ENCODE results near the gene DISP2.
A peak's percentile ranks its signal among the peaks of the same experiment; 100 is the strongest.

Gene DISP2

GRCh38 chr15:40365624-40366456 lies 7.8 kb downstream of the DISP2 start:
- DNase-seq, result no peak

GRCh38 chr15:40366457-40367370 lies 8.7 kb downstream of the DISP2 start:
- DNase-seq, result no peak

- no peak for DNase-seq
Measured at GRCh38 chr15:40367371-40367685, 9.3 kb downstream of the DISP2 start.

- peak; percentile 95 for DNase-seq
Measured at GRCh38 chr15:40367686-40368611, 9.9 kb downstream of the DISP2 start.

GRCh38 chr15:40368719-40369473 lies 10.9 kb downstream of the DISP2 start:
- DNase-seq, result no peak

GRCh38 chr15:40369474-40369869 lies 11.5 kb downstream of the DISP2 start:
- no peak for DNase-seq

- no peak for DNase-seq
Measured at GRCh38 chr15:40369971-40370370, 12.0 kb downstream of the DISP2 start.

DNA sequence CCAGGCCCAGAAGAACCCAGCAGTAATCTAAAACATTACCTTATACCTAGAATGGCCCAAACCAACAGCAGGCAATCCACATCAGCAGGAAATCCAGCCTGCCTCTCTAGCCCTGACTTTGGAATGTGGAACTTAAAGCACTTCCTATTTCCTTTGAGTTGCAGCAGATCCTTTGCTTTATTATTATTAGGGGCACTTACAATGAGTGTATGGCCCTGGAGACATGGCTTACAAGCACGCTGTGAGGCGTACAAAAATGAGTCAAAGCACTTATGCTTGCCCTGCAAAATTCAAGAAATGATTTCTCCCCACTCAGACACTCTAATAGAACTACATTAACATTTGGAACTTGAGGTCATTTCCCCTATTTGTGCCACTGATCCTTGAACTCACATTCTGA lies 15.0 kb downstream of the DISP2 start:
- DNase-seq, result no peak

DNA sequence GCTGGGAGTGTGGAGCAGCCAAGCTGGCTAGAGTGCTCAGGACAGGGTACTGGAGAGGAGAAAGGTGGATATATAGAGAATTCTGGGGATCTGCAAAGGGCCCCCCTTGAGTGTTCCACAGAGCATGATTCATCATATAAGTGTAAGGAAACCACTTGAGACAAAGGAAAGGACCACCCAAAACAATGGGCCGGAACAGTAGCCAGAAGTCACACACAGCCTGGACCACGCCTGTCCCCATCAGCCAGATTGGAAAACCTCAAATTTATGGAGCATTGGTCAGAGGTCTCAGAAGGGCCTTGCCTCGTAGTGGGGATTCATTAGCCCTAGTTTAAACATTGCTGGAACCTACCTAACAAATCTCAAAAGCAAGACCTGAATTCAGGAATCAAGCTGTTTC lies 19.6 kb downstream of the DISP2 start:
- no peak for DNase-seq

DNA sequence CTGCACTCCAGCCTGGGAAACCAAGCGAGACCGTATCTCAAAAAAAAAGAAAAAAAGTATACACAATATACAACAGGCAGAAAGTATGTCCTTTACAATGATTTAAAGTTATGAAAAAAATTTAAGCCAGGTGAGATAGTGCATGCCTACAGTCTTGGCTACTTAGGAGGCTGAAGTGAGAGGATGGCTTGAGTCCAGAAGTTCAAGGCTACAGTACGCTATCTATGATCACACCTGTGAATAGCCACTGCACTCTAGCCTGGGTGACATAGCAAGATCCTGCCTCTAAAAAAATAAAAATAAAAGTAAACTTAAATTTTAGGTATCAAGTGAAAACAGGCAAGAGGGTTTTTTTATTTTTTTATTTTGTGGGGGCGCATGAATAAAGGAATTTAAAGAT lies 21.4 kb downstream of the DISP2 start:
- DNase-seq, result no peak

DNA sequence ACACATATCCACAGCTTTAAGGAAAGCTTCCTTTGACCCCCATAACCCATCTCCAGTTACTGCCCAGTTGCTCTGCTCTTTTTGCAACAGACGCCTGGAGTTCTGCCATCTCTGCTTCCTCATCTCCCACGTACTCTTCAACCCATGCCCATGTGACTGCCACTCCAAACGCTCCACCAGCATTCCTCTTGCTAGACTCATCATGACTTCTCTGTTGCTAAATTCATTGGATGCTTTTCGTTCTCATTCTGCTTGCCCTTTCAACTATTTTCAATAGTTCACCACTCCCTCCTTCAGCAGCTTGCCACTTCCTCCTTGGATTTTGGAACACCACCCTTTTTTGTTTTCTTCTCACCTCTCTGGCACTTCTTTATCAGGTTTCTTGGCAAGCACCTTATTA lies 21.8 kb downstream of the DISP2 start:
- no peak for DNase-seq

DNA sequence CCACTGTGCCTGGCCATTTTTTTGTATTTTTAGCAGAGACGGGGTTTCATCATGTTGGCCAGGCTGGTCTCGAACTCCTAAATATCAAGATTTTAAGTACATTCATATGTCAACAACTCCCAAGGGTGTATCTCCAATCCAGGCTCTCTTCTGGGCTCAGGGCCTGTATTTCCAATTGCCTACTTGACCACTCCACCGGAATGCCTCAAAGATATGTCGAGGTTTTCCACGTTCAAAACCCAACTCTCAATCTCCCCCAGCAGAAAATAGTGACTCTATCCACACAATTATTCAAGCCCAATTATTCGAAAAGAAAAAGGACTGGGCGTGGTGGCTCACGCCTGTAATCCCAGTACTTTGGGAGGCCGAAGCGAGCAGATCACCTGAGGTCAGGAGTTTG lies 22.6 kb downstream of the DISP2 start:
- no peak for DNase-seq

DNA sequence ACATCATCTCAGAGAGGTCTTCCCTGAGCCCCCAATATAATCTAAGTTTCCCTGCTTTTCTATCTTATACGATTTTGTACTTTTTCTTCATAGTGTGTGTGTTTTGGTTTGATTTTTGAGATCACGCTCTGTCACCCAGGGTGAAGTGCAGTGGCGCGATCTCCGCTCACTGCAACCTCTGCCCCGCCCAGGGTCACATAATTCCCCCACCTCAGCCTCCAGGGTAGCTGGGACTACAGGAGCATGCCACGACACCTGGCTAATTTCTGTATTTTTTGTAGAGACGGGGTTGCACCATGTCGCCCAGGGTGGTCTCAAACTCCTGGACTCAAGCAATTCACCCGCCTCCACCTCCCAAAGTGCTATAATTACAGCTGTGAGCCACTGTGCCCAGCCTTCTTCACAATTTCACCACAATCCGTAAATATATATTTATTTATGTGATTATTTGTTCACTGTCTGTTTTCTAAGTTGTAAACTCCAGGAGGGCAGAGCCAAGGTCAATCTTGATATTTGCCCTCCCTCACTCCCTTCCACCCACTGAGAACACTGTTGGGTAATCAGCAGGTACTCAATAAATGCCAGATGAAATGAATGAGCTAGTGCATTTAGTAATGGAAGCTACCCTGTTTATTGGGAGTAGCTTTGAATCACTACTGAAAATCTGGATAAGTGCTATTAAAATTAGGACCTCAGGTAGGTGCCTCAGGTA lies 24.0 kb downstream of the DISP2 start:
- no peak for DNase-seq

GRCh38 chr15:40382580-40383456 lies 24.8 kb downstream of the DISP2 start, which contains the start of gene KNSTRN:
Gene KNSTRN (plus strand): TSS chr15:40382721. CDS start chr15:40382836, 115 bp downstream.
- DNase-seq, result peak; percentile 96

DNA sequence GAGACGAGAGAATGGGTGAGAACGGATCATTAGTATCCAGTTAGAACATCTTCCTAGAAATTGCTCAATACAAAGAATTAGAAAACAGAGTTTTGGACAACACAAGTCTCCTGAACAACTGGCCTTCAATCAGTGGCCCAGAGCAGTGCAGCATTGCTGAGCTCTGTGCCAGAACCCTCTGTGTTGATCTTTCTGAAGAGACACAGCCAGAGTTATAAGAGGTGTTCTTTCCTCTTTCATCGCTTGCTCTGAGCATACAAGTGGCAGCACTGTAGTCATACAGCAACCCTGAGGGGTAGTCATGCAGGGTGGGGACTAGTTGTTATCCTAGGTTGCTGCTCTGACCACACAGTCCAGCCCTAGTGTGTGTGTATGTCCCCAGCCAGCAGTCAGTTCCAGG lies 28.5 kb downstream of the DISP2 start:
- DNase-seq, result no peak

GRCh38 chr15:40388941-40389823 lies 31.2 kb downstream of the DISP2 start:
- no peak for DNase-seq

DNA sequence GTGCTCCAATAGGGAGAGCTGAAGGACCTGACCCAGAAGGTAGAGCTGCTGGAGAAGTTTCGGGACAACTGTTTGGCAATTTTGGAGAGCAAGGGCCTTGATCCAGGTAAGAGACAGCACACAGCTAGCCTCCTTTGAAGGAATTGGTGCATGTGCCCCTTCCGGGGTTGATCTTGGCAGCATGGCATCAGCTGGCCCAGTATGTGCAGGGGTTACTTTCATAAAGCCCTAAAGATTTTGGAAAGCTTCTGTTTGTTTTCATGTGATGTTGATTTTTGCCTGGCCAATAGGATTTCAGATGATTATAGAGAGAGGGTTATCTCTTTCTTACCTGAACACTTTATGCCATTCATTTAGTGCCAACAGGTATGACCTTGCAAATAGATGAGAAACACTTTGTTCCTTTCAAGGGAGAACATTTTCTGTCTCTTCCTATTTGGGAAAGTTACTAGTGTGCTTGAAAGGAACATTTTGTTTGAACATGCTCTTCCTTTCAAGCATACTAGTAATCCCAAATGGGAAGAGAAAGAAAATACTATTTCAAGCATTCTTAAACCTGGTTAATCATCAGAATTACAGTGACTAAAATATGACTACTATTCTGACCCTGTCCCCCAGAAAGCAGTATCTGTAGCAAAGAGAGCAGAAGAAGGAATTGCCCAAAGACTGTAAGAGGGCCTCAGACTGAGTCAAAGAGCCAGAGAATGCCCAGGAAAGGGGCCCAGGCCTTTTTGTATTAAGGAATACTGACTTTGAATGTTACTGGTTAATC lies 32.0 kb downstream of the DISP2 start:
- no peak for DNase-seq
